Stimulated activated CD4-positive, alpha-beta T cell treated with anti-CD3 and anti-CD28 coated beads, Interleukin-1b, Interleukin-23, amount 100 ng/mL, for 24 hours (primary cell): ENCODE measurements around the gene SLC51A.
A peak's percentile ranks its signal among the peaks of the same experiment; 100 is the strongest.
"Not testable (repeated sequence)": the region's sequence is repeated elsewhere in the genome, so short reads cannot be mapped to it uniquely, and the experiment has no call there.

Source experiments
- DNase-seq, 4 experiments: peaks; one replicate each; pipeline ENCODE4 v3.0.0-alpha.2; 2020; ENCODE audit warnings: low read depth in 4 of 4, low spot score in 1 of 4

The SLC51A gene

GRCh38 chr3:196237203-196237602, 20.9 kb downstream of the SLC51A start:
- no peak for DNase-seq

- no peak for DNase-seq
Observed at GRCh38 chr3:196238612-196239560, 22.6 kb downstream of the SLC51A start.

- no peak for DNase-seq
Observed at GRCh38 chr3:196240424-196240823, 24.1 kb downstream of the SLC51A start.

- no peak for DNase-seq
Observed at GRCh38 chr3:196241704-196242103, 25.4 kb downstream of the SLC51A start.

- DNase-seq, result not testable (repeated sequence)
Observed at GRCh38 chr3:196244166-196244565, 27.8 kb downstream of the SLC51A start.

- DNase-seq, result no peak
Observed at GRCh38 chr3:196246612-196247308, 30.4 kb downstream of the SLC51A start.

GRCh38 chr3:196251918-196252317, 35.6 kb downstream of the SLC51A start:
- DNase-seq, result no peak

GRCh38 chr3:196254376-196255283, 38.3 kb downstream of the SLC51A start:
- no peak for DNase-seq

GRCh38 chr3:196255776-196256175, 39.4 kb downstream of the SLC51A start:
- DNase-seq, result no peak

GRCh38 chr3:196260784-196261183, 44.5 kb downstream of the SLC51A start:
- DNase-seq, result no peak

GRCh38 chr3:196263819-196264218, 47.5 kb downstream of the SLC51A start:
- DNase-seq, result no peak

- no peak for DNase-seq
Observed at GRCh38 chr3:196268284-196269163, 52.2 kb downstream of the SLC51A start.

- DNase-seq, result no peak
Observed at GRCh38 chr3:196270499-196270898, 54.2 kb downstream of the SLC51A start.

GRCh38 chr3:196272826-196273225, 56.5 kb downstream of the SLC51A start:
- DNase-seq, result no peak

GRCh38 chr3:196273655-196274054, 57.3 kb downstream of the SLC51A start:
- DNase-seq, result no peak

- DNase-seq, result peak in 3 of 4 experiments; percentile 26 to 55 (median 34)
Observed at GRCh38 chr3:196274585-196274984, 58.3 kb downstream of the SLC51A start.

- DNase-seq, result no peak
Observed at GRCh38 chr3:196275126-196275525, 58.8 kb downstream of the SLC51A start.

GRCh38 chr3:196280689-196281440, 64.5 kb downstream of the SLC51A start:
- no peak for DNase-seq

- DNase-seq, result no peak
Observed at GRCh38 chr3:196281962-196282361, 65.6 kb downstream of the SLC51A start.
